22Rv1 (cell line): Measurements from ENCODE around the gene DPM3.

ENCODE experiments used
- CTCF ChIP-seq: fragments of 450-650 bp; IDR thresholded peaks from 2 replicates; pipeline ENCODE4 v1.5.1; 2017; ENCODE audit warnings: mild to moderate bottlenecking
- ZFX ChIP-seq: fragments of 450-650 bp; IDR thresholded peaks from 2 replicates; pipeline ENCODE4 v1.6.1; 2017; ENCODE audit warnings: antibody characterized with exemption, borderline replicate concordance

GRCh38 chr1:155170806-155171205, 30.5 kb upstream of the DPM3 start:
- TF ChIP-seq CTCF = no peak
- no peak for TF ChIP-seq ZFX
